Erythroblast (primary cell): Measurements from ENCODE around the gene PRMT1.
"Not testable (repeated sequence)": the region's sequence is repeated elsewhere in the genome, so short reads cannot be mapped to it uniquely, and the experiment has no call there.

Experiments used
- DNase-seq, 2 experiments: peaks; one replicate each; lab custom pipeline; 2025; lab: John Stamatoyannopoulos, UW
- GATA1 ChIP-seq: IDR thresholded peaks from 2 replicates; pipeline ENCODE4 v1.6.1; 2011; ENCODE audit warnings: low read depth, mild to moderate bottlenecking, control low read depth, low read length, moderate library complexity
- POLR2A ChIP-seq: IDR thresholded peaks from 2 replicates; pipeline ENCODE4 v1.6.1; 2011; ENCODE audit warnings: mild to moderate bottlenecking, low read length

The PRMT1 gene

DNA sequence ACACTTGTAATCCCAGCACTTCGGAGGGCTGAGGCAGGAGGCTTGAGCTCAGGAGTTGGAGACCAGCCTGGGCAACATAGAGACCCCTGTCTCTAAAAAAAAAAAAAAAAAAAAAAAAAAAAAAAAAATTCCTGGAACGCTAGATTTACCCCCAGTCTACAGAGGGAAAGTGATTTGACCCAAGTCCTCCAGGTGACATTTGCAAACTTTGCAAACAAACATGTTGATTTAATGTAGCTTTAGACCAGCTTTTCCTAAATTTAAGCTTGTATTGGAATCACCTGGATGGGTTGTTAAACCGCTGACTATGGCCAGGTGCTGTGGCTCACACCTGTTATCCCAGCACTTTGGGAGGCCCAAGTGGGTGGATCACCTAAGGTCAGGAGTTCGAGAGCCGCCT is 22.3 kb downstream of the PRMT1 start:
- no peak for TF ChIP-seq GATA1
- TF ChIP-seq POLR2A = no peak
- DNase-seq = no peak

DNA sequence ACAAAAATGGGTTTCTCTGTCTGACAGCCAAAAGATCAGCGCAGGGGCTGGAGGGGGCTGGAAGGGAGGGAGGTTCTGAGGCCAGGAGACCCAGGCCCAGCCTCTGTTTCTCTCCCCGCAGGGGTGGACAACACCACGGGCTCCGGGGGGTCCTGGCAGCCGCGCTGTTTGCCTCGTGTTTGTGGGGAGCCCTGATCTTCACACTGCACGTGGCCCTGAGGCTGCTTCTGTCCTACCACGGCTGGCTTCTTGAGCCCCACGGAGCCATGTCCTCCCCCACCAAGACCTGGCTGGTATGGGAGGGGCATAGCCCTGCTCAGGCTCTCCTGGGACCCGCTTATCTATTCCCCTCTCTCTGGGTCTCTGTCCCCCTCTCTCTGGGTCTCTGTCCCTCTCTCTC is 23.5 kb downstream of the PRMT1 start:
- TF ChIP-seq GATA1 = no peak
- TF ChIP-seq POLR2A = no peak
- DNase-seq = no peak

DNA sequence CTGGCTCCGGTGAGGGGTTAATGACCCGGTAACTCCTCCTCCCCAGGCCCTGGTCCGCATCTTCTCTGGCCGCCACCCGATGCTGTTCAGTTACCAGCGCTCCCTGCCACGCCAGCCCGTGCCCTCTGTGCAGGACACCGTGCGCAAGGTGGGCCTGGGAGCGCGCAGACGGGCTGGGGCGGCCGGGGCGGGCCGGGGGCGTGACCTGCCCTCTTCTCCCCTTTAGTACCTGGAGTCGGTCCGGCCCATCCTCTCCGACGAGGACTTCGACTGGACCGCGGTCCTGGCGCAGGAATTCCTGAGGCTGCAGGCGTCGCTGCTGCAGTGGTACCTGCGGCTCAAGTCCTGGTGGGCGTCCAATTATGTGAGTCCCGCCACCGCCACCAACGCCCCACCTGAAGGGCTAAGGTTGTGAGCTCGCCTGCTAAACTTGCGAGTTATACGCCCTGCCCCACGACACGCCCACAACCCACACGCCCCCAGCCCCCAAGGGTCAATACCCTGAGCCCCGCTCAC is 24.3 kb downstream of the PRMT1 start:
- no peak for TF ChIP-seq POLR2A
- TF ChIP-seq GATA1 = no peak
- no peak for DNase-seq

DNA sequence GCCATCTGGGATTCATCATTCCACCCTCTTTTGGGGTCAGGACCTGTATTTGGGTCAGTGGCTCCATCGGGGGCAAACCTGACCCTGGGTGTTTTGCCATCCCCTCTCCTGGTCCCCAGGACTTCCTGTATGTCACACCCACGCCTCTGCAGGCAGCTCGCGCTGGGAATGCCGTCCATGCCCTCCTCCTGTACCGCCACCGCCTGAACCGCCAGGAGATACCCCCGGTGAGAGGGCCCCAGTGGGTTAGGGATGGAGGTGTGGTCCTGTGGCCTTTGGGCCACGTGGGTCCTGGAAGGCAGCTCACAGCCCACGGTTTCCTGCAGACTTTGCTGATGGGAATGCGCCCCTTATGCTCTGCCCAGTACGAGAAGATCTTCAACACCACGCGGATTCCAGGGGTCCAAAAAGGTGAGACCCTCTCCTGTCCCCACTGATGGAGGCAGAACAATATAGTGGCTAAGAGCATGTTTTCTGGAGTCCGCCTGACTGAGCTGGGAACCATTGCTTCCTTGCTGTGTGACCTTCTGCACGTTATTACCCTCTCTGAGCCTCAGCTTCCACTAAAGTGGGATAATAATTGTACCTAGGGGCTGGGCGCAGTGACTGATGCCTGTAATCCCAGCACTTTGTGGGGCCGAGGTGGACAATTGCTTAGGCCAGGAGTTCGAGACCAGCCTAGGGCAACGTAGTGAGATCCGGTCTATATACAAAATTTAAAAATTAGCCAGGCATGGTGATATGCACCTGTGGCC is 28.0 kb downstream of the PRMT1 start:
- TF ChIP-seq POLR2A = no peak
- no peak for TF ChIP-seq GATA1
- DNase-seq = no peak

DNA sequence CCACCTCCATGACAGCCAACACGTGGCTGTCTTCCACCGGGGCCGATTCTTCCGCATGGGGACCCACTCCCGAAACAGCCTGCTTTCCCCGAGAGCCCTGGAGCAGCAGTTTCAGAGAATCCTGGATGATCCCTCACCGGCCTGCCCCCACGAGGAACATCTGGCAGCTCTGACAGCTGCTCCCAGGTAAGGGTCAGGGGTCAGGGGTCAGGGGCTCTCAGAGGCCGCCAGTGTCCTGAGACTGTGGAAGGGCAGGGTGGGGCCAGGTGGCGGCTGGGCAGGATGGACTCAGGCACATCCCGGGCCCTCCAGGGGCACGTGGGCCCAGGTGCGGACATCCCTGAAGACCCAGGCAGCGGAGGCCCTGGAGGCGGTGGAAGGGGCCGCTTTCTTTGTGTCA is 28.8 kb downstream of the PRMT1 start:
- no peak for DNase-seq
- TF ChIP-seq GATA1 (no peak), POLR2A (no peak)

DNA sequence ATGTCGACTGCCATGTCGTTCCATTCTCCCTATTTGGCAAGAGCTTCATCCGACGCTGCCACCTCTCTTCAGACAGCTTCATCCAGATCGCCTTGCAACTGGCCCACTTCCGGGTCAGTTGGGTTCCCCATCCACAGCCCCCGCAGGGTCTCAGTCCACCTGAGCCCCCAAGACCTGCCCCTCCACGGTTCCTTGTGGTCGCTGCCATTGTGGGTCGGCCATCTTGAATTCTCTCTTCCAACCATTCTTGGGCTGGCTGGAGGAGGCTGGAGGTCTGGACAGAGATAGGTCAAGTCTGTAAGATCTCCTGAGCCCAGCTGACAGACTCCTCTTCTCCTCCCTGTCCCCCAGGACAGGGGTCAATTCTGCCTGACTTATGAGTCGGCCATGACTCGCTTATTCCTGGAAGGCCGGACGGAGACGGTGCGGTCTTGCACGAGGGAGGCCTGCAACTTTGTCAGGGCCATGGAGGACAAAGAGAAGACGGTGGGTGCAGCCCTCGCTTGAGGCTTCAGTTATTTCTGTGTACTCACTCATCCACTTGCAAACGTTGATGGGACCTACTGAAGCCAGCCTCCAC is 33.4 kb downstream of the PRMT1 start:
- DNase-seq = no peak

DNA sequence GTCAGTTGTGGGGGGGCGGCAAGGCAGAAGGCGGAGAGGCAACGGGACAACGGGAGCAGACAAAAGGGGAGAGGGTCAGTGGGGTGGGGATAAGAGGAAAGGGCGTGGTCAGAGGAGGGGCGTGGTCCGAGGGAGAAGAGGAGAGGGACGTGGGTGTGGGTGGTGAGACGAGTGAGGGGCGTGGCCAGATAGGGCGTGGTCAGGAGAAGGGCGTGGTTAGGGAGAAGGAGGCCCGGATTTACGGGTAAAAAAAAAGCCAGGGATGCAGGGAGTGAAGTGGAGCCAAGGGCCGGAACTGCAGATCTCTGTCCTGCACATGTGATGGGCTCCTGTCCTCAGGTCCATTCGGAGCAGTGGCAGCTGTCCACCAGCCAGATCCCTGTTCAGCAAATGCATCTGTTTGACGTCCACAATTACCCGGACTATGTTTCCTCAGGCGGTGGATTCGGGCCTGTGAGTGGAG is 35.4 kb downstream of the PRMT1 start:
- TF ChIP-seq POLR2A (no peak), GATA1 (no peak)
- DNase-seq = peak; percentile 47 to 48

More for the DNA sequence above, 33.4 kb downstream of the PRMT1 start:
- TF ChIP-seq GATA1 = no peak

DNA sequence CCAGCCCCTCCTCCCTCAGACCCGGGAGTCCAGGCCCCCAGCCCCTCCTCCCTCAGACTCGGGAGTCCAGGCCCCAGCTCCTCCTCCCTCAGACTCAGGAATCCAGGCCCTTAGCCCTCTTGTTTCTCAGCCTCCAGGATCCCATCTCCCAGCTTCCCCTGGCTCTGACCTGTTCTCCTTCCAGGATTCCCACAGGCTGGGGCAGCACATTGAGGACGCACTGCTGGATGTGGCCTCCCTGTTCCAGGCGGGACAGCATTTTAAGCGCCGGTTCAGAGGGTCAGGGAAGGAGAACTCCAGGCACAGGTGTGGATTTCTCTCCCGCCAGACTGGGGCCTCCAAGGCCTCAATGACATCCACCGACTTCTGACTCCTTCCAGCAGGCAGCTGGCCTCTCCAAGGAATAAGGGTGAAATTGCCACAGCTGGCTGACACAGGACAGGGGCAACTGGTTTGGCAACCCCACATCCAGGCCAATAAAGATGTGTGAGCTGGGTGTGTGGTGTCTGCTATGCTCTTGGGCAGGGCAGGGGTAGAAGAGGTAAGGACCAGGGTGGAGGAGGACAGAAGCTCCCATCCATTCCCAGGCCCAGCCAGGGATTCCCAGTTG is 36.3 kb downstream of the PRMT1 start:
- no peak for DNase-seq
- TF ChIP-seq POLR2A (no peak), GATA1 (no peak)

DNA sequence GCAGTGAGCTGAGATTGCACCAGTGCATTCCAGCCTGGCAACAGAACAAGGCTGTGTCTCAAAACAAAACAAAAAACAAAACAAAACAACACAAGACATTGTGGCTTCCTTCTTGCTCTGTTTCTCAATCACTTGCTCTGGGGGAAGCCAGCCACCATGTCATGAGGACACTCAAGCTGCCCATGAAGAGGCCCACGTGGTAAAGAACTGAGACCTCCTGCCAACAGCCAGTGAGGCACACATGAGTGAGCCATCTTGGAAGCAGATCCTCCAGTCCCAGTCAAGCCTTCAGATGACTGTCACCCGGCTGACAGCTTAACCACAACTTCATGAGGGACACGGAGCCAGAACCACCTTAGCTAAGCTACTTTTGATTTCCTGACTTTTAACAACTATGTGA is 39.1 kb downstream of the PRMT1 start:
- DNase-seq = no peak
- TF ChIP-seq POLR2A = no peak
- no peak for TF ChIP-seq GATA1

DNA sequence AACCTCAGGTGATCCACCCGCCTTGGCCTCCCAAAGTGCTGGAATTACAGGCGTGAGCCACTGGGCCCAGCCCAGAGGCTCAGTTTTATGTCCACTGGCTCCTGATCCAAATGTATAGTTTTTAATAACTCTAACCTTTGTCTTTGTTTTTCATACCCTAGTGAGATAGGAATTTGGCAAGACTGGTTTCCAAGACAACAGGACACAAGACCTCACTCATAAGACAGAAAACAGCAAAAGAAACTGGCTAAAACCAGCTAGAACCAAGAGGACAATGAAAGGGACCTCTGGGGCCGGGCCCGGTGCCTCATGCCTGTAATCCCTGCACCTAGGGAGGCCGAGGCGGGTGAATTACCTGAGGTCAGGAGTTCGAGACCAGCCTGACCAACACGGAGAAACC is 41.4 kb downstream of the PRMT1 start:
- TF ChIP-seq POLR2A (no peak), GATA1 (no peak)
- DNase-seq = no peak

DNA sequence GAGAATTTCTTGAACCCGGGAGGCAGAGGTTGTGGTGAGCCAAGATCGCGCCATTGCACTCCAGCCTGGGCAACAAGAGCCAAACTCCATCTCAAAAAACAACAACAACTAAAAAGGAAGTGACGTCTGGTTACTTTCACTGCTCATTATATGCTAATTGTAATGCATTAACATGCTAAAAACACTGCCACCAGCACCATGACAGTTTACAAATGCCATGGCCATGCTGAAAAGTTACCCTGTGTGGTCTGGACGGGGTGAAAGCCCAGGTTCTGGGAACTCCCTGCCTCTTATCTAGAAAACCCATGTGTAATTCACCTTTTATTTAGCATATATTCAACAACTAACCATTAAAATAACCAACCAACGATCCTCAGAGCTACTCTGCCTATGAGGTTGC is 41.9 kb downstream of the PRMT1 start:
- no peak for DNase-seq
- TF ChIP-seq POLR2A (no peak), GATA1 (no peak)

DNA sequence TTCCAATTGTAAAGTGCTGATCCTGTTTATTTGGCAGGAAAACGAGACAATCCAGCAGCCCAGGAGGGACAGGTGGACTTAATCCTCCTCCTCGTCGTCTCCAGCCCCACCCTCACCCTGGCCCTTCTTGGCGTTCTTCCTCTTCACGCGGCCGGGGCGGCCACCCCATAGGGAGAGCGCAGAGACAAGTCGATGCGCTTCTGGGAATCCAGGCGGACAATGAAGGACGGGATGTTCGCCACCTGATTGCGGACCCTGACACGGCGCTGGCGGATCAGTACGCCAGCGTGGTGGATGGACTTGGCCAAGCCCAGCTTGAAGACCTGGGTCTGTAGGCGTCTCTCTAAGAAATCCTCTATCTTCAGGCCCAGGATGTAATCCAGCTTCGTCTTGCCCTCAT is 42.3 kb downstream of the PRMT1 start:
- not testable (repeated sequence) for DNase-seq

DNA sequence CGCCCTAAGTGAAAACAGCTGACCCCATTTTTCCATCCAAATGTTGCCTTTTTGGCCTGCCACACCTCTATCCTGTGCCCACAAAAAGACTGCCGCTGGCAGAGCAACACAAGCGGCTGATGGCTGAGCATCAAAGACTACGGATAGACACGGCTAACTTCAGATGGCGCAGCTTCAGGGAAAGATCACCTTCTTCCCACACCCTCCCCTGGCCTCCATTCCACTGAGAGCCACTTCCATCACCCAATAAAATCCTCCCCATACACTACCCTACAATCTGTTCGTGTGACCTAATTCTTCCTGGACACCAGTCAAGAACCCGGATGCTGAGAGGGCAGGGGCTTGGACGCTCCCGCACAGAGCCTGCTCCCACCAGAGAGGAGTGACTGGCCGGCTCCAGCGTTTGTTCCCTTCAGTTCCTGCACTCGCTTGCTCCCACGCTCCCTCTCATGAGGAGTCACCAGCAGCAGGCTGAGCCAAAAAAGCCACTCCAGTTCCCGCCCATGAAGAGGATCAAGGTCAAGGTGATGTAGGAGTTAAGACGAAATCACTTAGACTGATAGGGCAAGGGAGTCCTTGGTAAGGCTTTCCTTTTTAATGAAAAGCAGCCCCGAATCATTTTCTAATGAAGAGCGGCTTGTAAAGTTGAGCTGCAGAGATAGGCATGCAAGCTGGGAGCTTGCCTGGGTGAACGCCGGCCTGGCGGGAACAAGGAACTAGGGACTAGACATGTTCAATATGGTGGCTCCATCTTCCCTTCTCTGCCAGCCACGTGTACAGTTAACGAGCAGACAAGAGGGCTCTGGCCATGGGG is 50.4 kb downstream of the PRMT1 start:
- DNase-seq = no peak
- no peak for TF ChIP-seq POLR2A
- no peak for TF ChIP-seq GATA1
